GM21528 (cell line): ENCODE results near the gene PCDHB9.
"Not testable (repeated sequence)": the region's sequence is repeated elsewhere in the genome, so short reads cannot be mapped to it uniquely, and the experiment has no call there.

Experiments used
- ATAC-seq: cut with Tn5 transposase; IDR thresholded peaks from one replicate; pipeline ENCODE4 v1.9.1; 2021; ENCODE audit warnings: mild to moderate bottlenecking, moderate library complexity; ENCODE audit not compliant: unreplicated experiment, low FRiP score

PCDHB9 gene

DNA sequence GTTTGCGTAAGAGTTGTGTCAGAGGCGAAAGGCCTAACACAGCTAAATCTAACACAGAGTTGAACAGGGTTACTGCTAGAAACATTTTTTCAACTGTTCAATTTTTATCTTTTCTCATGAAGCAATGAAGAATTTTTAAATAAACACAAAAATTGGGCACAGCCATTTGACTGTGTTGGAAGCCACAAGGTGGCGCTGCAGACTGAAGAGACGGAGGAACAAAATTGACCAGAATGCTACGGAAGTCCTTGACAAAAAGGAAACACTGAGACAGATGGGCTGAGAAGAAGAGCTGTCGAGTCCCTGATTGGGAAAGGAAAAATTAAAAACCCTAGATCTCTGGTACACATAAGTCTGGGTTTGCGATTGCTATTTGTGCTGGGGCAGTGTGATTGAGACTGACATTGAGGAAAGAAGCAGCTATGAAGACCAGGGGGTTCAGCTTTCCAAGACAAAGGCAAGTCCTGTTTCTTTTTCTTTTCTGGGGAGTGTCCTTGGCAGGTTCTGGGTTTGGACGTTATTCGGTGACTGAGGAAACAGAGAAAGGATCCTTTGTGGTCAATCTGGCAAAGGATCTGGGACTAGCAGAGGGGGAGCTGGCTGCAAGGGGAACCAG is at the start of gene PCDHB9:
Gene PCDHB9, plus strand, starts transcription at position 265 of the 616 bp plus-strand sequence. Its CDS starts 158 bp downstream, at position 423.
- ATAC-seq: no peak

DNA sequence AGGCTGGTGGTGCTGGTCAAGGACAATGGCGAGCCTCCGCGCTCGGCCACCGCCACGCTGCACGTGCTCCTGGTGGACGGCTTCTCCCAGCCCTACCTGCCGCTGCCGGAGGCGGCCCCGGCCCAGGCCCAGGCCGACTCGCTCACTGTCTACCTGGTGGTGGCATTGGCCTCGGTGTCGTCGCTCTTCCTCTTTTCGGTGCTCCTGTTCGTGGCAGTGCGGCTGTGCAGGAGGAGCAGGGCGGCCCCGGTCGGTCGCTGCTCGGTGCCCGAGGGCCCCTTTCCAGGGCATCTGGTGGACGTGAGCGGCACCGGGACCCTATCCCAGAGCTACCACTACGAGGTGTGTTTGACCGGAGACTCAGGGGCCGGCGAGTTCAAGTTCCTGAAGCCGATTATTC is 49.6 kb upstream of the PCDHB9 start:
- ATAC-seq: not testable (repeated sequence)

DNA sequence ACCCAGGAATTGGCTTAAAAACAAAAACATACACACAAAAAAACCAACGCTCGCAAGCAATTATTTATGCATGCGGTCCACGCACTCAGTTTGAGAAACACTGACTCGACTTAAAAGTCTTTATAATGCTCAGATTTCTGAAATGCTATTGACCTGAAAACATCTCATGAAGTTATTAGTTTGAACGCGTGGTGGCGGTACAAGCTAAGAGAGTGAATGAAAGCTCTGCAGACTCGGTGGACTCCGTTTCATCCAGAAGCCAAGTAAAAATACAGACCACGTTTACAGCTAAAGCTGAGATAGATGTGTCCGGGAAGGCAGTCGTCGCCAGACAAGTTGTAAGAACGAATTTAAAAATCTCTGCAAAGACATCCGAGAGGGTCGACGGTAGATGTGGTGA is 37.1 kb upstream of the PCDHB9 start, which contains the start of gene PCDHB6:
Gene PCDHB6, plus strand, starts transcription at position 246 of the 400 bp plus-strand sequence. CDS start 201 bp downstream, outside the sequence.
- ATAC-seq: no peak

DNA sequence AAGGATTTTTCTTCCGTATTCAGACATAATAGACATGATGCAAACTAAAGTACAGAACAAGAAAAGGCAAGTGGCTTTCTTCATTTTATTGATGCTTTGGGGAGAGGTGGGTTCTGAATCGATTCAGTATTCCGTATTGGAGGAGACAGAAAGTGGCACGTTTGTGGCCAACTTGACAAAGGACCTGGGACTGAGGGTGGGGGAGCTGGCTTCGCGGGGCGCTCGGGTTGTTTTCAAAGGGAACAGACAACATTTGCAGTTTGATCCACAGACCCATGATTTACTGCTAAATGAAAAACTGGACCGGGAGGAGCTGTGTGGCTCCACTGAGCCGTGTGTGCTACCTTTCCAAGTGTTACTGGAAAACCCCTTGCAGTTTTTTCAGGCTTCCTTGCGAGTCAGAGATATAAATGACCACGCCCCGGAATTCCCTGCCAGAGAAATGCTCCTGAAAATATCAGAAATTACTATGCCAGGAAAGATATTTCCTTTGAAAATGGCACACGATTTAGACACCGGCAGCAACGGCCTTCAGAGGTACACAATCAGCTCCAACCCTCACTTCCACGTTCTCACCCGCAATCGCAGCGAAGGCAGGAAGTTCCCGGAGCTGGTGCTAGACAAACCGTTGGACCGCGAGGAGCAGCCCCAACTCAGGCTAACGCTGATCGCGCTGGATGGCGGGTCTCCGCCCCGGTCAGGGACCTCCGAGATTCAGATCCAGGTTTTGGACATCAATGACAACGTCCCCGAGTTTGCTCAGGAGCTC is 36.6 kb upstream of the PCDHB9 start:
- ATAC-seq: no peak

DNA sequence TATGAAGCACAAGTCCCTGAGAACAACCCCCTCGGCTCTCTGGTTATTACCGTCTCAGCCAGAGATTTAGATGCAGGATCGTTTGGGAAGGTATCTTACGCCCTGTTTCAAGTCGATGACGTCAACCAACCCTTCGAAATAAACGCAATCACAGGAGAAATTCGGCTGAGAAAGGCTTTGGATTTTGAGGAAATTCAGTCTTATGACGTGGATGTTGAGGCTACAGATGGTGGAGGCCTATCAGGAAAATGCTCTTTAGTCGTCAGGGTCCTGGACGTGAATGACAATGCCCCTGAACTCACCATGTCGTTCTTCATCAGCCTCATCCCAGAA is 36.0 kb upstream of the PCDHB9 start:
- ATAC-seq: no peak

DNA sequence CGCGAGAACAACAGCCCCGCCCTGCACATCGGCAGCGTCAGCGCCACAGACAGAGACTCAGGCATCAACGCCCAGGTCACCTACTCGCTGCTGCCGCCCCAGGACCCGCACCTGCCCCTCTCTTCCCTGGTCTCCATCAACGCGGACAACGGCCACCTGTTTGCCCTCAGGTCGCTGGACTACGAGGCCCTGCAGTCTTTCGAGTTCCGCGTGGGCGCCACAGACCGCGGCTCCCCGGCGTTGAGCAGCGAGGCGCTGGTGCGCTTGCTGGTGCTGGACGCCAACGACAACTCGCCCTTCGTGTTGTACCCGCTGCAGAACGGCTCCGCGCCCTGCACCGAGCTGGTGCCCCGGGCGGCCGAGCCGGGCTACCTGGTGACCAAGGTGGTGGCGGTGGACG is 35.3 kb upstream of the PCDHB9 start:
- ATAC-seq: not testable (repeated sequence)

DNA sequence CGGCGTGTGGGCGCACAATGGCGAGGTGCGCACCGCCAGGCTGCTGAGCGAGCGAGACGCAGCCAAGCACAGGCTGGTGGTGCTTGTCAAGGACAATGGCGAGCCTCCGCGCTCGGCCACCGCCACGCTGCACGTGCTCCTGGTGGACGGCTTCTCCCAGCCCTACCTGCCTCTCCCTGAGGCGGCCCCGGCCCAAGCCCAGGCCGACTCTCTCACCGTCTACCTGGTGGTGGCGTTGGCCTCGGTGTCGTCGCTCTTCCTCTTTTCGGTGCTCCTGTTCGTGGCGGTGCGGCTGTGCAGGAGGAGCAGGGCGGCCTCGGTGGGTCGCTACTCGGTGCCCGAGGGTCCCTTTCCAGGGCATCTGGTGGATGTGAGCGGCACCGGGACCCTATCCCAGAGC is 34.9 kb upstream of the PCDHB9 start:
- not testable (repeated sequence) for ATAC-seq

DNA sequence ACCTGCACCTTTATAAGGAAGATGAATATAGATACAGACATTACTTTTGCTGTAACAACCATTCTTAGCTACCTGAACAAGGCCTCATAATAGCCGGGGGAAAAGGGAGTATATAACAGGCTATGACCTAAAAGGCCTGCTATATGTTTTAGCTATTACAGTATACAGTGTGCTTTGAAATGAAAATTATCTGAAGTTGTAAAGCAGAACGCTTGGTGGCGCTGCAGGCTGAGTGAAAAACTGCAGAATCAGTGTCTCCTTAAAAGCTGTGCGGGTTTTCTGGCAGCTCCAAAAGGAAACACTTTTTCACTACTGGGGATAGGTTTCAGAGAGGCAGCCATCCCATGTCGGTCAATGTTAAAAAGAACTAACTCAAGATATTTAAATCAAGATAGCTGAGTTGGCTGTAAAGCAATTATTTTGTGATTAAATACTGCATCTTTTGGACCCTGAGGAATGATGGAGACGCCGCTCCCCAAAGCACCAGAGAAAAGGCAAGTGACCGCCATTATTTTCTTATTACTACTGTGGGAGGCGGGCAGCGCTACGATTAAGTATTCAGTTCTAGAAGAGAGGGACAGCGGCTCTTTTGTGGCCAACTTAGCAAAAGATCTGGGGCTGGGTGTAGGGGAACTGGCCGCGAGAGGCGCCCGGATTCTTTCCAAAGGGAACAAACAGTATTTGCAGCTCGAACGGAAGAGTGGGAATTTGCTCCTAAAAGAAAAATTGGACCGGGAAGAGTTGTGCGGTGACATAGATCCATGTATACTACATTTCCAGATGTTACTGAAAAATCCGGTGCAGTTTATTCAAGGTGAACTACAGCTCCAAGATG is 31.2 kb upstream of the PCDHB9 start:
- no peak for ATAC-seq

DNA sequence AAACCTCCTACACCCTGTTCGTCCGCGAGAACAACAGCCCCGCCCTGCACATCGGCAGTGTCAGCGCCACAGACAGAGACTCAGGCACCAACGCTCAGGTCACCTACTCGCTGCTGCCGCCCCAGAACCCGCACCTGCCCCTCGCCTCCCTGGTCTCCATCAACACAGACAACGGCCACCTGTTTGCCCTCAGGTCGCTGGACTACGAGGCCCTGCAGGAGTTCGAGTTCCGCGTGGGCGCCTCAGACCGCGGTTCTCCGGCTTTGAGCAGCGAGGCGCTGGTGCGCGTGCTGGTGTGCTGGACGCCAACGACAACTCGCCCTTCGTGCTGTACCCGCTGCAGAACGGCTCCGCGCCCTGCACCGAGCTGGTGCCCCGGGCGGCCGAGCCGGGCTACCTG is 29.6 kb upstream of the PCDHB9 start:
- ATAC-seq: not testable (repeated sequence)

DNA sequence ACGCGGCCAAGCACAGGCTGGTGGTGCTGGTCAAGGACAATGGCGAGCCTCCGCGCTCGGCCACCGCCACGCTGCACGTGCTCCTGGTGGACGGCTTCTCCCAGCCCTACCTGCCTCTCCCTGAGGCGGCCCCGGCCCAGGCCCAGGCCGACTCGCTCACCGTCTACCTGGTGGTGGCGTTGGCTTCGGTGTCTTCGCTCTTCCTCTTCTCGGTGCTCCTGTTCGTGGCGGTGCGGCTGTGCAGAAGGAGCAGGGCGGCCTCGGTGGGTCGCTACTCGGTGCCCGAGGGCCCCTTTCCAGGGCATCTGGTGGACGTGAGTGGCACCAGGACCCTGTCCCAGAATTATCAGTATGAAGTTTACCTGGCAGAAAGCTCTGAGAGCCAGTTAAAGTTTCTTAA is 29.1 kb upstream of the PCDHB9 start:
- not testable (repeated sequence) for ATAC-seq

DNA sequence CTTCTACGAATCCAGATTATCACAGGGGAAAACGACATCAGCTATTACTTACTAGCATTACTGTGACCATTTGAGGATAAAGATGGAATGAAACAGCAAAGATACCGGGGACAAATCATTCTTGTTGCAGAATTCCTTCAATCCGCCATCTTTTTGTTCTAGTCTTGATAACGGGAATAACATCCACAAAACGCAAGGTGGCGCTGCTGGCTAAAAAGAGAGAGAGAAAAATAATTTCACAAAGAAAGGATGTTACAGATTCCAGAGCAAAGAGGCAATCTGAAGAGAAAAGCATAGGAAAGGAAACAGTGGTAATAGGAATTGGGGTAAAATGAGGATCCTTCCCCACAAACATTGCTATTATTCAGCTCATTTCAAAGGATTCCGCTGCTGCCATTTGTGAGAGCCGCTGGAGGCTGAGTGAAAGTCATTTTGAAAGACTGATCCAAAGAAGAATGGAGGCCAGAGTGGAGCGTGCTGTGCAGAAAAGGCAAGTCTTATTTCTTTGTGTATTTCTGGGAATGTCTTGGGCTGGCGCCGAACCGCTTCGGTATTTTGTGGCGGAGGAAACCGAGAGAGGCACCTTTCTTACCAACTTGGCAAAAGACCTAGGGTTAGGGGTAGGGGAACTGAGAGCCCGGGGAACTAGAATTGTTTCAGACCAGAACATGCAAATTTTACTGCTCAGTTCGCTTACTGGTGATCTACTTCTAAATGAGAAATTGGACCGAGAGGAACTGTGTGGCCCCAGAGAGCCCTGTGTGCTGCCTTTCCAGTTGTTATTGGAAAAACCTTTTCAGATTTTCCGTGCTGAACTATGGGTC is 14.4 kb upstream of the PCDHB9 start, which contains the start of gene PCDHB7:
Gene PCDHB7, plus strand, starts transcription at position 264 of the 824 bp plus-strand sequence. Its CDS starts 192 bp downstream, at position 456.
- ATAC-seq: no peak

DNA sequence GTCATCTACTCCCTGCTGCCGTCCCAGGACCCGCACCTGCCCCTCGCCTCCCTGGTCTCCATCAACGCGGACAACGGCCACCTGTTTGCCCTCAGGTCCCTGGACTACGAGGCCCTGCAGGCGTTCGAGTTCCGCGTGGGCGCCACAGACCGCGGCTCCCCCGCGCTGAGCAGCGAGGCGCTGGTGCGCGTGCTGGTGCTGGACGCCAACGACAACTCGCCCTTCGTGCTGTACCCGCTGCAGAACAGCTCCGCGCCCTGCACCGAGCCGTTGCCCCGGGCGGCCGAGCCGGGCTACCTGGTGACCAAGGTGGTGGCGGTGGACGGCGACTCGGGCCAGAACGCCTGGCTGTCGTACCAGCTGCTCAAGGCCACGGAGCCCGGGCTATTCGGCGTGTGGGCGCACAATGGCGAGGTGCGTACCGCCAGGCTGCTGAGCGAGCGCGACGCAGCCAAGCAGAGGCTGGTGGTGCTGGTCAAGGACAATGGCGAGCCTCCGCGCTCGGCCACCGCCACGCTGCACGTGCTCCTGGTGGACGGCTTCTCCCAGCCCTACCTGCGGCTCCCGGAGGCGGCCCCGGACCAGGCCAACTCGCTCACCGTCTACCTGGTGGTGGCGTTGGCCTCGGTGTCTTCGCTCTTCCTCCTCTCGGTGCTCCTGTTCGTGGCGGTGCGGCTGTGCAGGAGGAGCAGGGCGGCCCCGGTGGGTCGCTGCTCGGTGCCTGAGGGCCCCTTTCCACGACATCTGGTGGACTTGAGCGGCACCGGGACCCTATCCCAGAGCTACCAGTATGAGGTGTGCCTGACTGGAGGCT is 12.5 kb upstream of the PCDHB9 start:
- ATAC-seq: not testable (repeated sequence)

DNA sequence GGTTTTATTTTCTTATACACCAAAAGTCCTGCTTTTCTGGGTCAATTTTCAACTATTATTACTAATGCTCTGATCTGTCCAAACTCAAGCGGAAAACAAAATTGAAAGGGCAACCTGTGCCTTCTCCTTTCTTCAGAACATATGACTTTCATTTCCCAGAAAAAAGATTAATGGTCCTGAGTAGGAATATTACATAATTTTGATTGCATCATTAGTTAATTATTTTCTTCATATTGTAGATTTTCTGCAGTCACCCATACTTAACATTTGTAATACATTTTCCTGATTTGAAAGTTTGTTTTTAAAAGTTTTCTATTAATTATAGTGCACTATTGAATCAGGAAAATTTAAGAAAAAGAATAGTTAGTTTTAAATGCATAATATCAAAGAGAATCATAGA is 11.0 kb upstream of the PCDHB9 start:
- no peak for ATAC-seq

DNA sequence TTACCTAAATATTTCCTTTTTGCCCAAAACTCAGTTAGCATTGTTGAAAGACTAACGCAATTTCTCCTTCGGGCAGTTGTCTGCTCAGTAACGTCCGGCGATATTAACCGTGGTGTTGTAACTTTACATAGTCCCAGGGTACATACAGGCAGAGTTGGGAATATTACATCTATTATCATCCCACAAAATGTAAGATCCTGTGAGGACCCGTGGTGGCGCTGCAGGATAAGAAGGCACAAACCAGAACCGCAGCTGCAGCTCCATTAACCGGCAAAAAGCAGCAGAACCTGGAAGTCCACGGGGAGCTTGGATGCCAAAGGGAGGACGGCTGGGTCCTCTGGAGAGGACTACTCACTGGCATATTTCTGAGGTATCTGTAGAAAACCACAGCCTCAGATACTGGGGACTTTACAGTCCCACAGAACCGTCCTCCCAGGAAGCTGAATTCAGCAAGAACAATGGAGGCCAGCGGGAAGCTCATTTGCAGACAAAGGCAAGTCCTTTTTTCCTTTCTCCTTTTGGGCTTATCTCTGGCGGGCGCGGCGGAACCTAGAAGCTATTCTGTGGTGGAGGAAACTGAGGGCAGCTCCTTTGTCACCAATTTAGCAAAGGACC is 9.3 kb upstream of the PCDHB9 start, which contains the start of gene PCDHB8:
Gene PCDHB8, plus strand, starts transcription at position 214 of the 615 bp plus-strand sequence. Its CDS starts 245 bp downstream, at position 459.
- not testable (repeated sequence) for ATAC-seq

DNA sequence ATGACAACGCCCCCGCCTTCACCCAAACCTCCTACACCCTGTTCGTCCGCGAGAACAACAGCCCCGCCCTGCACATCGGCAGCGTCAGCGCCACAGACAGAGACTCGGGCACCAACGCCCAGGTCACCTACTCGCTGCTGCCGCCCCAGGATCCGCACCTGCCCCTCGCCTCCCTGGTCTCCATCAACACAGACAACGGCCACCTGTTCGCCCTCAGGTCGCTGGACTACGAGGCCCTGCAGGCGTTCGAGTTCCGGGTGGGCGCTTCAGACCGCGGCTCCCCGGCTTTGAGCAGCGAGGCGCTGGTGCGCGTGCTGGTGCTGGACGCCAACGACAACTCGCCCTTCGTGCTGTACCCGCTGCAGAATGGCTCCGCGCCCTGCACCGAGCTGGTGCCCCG is 7.6 kb upstream of the PCDHB9 start:
- not testable (repeated sequence) for ATAC-seq

DNA sequence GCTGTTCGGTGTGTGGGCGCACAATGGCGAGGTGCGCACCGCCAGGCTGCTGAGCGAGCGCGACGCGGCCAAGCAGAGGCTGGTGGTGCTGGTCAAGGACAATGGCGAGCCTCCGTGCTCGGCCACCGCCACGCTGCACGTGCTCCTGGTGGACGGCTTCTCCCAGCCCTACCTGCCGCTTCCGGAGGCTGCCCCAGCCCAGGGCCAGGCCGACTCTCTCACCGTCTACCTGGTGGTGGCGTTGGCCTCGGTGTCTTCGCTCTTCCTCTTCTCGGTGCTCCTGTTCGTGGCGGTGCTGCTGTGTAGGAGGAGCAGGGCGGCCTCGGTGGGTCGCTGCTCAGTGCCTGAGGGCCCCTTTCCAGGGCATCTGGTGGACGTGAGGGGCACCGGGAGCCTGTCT is 7.1 kb upstream of the PCDHB9 start:
- ATAC-seq: not testable (repeated sequence)

DNA sequence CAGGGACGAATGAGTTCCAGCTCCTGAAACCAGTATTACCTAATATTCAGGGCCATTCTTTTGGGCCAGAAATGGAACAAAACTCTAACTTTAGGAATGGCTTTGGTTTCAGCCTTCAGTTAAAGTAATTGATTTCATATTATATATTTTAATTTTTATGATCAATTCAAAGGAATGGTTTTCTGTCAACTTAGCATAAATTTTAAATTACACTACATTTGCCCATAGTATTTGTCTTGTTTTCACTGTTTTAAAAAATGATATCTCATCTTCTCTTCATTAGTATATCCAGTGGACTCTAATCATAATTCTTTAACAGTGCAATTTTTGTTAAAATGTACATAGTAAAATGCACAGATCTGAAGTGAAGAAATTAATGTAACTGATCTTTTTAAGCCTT is 6.6 kb upstream of the PCDHB9 start:
- ATAC-seq: no peak

DNA sequence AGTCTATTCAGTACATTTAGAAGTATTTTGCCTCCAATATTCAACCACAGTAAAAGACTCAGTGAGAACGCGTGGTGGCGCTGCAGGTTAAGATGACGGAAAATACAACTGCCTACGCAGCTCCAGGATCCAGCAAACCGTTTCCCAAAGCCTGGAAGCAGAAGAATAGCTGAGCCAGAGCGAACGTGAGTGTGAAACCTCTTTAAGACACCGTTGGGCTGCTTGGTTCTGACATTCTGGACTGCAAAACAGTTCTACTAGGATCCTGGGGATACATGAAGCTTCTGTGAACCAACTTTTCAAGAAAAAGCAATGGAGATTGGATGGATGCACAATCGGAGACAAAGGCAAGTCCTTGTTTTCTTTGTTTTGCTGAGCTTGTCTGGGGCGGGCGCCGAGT is 4.7 kb upstream of the PCDHB9 start, which contains the start of gene PCDHB16:
Gene PCDHB16, plus strand, starts transcription at position 140 of the 400 bp plus-strand sequence. Its CDS starts 173 bp downstream, at position 313.
- no peak for ATAC-seq
